ENCODE measurements around the gene TBC1D22A.

DNA sequence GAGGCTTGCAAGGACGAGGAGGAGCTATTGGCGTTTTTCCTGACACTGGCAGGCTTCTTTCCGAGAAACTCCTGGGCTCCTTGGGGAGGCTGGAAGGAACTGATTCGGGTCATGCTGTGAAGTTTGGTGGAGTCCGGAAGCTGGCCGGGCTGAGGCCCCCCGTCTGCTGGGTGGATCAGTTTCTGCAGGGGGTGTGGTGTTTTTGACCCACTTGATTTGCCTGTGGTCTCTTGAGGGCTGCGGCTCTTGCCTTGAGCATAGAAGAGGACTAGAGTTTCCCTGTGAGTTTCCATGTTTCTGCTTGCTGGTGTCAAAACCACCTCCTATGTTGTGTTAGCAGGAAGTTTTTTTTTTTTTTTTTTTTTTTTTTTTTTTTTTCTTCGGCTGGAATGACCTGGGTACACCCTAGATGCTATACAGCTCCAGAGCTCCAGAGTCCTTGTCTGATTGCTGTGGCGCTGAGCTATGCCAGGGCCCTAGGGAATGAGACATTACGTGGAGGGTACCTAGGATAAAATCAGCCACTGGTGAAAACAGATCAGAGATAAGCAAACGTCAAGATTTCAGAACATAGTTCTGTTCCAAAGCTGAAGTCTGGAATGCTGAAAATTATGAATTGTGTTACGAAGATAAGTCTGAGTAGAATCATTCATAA is 728 bp downstream of the TBC1D22A start:
- TF ChIP-seq, protein P1, sequence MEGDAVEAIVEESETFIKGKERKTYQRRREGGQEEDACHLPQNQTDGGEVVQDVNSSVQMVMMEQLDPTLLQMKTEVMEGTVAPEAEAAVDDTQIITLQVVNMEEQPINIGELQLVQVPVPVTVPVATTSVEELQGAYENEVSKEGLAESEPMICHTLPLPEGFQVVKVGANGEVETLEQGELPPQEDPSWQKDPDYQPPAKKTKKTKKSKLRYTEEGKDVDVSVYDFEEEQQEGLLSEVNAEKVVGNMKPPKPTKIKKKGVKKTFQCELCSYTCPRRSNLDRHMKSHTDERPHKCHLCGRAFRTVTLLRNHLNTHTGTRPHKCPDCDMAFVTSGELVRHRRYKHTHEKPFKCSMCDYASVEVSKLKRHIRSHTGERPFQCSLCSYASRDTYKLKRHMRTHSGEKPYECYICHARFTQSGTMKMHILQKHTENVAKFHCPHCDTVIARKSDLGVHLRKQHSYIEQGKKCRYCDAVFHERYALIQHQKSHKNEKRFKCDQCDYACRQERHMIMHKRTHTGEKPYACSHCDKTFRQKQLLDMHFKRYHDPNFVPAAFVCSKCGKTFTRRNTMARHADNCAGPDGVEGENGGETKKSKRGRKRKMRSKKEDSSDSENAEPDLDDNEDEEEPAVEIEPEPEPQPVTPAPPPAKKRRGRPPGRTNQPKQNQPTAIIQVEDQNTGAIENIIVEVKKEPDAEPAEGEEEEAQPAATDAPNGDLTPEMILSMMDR (IDR thresholded peaks at IDR 0.05): no peak
- peak in 1 of 2 donors; percentile 8 for TF ChIP-seq POLR2A (IDR thresholded peaks at IDR 0.05)

Measured in Peyer's patch (tissue), 4 donors.